Activated T-helper 2 cell treated with anti-CD3 and anti-CD28 coated beads, Interferon-gamma antibody, Interleukin-2, Interleukin-4, amounts not matched to agents 10 μg/mL and 5 μg/mL and 100 μg/mL, durations not matched to agents 14 hours and 24 hours and 36 hours (primary cell): ENCODE data around the gene GPR101. TPM values are rescaled to one million over a fixed set of nuclear protein-coding genes. Genes with fewer than 3 reads are reported as not detected.

Experiments
- total RNA-seq: library from RNA; stranded (reverse); gene quantifications from 2 replicates; pipeline ENCODE4 v1.2.3, GENCODE V29; 2022

The GPR101 gene
- total RNA-seq, 1 donor from 2014 or later, result not detected

Other genes with a start within 250 kb of the GPR101 start
- 287 and 311 TPM in 2 replicates for gene RBMX, start 153.3 kb downstream of the GPR101 start, total RNA-seq